Stimulated activated CD4-positive, alpha-beta T cell treated with anti-CD3 and anti-CD28 coated beads, Interleukin-1b, Interleukin-23, amount 100 ng/mL, for 1 hour (primary cell): ENCODE results near the gene CHN1.
A peak's percentile ranks its signal among the peaks of the same experiment; 100 is the strongest.

Experiments used
- DNase-seq, 2 donors: peaks; one replicate each; pipeline ENCODE4 v3.0.0-alpha.2; 2020; ENCODE audit warnings: low read depth in 2 of 2

CHN1 gene

DNA sequence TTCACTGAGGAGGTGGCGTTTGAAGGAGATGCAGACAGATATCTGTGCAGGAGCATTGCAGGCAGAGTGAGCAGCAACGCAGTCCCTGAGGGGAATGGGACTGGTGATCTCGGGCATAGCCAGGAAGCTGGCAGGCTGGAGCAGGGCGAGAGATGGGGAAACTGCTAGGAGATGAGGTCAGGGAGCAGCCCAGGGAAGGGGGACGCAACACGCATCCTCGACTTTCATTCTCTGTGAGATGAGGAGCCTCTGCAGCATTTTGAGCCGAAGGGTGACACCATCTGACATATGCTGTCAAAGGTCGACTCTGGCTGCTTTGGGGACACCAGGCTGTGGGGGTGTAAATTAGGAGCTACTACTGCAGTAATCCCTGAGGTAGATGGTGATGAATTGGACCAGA is 236.6 kb downstream of the CHN1 start:
- DNase-seq = no peak

GRCh38 chr2:174766271-174766670 is 238.9 kb downstream of the CHN1 start:
- DNase-seq = no peak

- DNase-seq = no peak
Observed at GRCh38 chr2:174765576-174765975, 239.6 kb downstream of the CHN1 start.

- DNase-seq = no peak
Observed at GRCh38 chr2:174764280-174765255, 240.6 kb downstream of the CHN1 start, which contains the start of gene CHRNA1. CHRNA1 (minus strand) TSS chr2:174764472; CDS start chr2:174764394, 78 bp downstream.

- no peak for DNase-seq
Observed at GRCh38 chr2:174763780-174764179, 241.4 kb downstream of the CHN1 start.

GRCh38 chr2:174762464-174762863 is 242.7 kb downstream of the CHN1 start:
- DNase-seq = no peak

- DNase-seq = no peak
Observed at GRCh38 chr2:174761837-174762236, 243.3 kb downstream of the CHN1 start.

DNA sequence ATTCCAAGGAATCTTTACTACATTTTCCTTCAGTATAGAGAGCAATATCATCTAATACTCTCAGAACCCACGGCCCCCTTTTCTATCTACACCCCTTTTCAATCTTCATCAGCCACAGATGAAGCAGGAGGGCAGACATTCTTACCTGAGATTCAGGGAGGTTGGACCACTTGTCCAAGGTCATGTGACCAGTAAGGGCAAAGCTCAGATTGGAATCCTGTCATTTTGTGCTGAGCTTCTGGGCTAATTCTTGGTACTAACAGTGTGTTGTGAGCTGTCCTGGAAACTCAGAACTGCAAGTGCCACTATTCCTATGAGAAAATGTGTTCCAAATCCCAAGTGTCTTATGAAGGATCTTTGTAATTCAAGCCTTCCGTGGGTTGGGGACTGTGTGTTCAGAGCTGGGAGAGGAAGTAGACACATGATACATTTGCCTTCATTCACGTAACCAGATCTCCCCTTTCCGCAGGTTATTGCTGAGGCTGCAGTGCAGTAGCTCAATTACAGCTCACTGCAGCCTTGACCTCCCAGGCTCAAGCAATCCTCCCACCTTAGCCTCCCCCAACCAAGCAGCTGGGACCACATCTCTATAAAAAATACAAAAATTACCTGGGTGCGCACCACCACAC is 244.2 kb downstream of the CHN1 start:
- DNase-seq = no peak

DNA sequence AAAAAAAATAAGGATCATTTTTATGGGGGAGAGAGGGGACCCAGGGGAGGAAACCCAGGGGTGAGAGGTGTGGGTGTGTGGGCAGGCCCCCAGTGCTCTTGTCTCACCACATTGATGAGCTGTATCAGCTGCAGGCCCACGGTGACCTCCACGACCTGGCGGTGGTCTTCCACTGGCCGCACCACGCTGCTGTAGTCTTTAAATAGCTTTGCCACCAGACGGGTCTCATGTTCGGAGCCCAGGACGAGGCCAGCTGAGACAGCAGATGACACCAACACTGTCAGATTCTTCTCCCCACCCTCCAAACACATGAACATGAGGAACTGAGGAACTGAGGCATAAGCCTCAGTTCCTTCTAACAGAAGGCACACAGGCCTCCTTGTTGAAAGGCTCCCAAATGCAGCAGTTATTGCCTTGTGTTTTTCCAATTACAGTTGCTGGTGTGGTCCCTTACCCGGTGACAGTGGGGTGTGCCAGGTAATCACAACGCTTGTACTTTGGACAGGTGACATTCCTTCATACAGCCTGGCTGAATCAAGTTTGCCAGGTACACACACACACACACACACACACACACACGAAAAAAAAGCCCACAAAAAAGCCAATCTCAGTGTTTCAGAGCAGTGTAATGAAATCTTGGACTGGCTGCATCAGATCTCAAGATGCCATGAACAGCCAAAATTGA is 245.7 kb downstream of the CHN1 start:
- no peak for DNase-seq

DNA sequence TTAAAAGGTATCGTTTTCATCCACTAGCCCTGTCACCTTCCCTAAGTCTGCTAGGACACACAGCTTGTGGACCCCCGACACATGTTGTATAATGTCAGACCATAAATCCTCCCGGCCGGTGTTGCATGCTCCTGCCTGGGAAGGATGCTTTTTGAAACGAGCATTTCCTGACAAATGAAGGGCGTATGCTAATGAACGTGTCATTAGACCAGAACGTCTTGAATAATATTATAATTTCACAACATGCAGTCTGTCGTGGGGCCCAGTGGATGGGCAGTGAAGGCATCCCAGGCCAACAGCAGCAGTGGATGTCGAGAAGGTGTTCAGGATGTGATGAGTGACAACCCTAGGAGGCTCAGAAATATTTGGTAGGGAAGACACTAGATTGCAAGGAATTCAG is 248.4 kb downstream of the CHN1 start:
- DNase-seq = no peak

- no peak for DNase-seq
Observed at GRCh38 chr2:174753038-174753633, 252.0 kb downstream of the CHN1 start.

- no peak for DNase-seq
Observed at GRCh38 chr2:174752403-174753037, 252.7 kb downstream of the CHN1 start.

DNA sequence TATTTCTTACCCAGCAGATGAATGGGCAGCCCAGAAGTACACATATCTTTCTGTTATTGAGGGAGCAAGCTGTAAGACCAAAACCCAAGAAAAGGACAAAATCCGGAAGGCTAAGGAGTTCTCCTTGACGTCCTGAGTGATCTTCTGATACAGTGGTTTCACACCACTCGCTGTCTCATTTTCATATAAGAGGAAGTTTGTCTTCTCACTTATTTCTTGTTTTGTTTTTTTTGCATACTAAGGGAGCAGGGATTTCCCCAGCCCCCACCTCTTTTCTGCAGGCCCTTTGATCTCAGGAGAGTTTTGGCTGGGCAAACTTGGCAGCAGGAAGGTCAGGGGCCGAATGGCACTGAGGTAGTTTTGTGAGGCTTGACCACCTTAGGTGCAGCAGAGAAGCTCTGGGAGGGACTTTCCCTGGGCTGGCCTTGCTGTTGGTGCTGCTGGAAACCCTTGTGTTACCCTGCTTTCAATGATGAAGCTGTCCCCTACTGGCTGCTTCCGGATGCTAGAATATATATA is 254.2 kb downstream of the CHN1 start:
- DNase-seq = no peak

DNA sequence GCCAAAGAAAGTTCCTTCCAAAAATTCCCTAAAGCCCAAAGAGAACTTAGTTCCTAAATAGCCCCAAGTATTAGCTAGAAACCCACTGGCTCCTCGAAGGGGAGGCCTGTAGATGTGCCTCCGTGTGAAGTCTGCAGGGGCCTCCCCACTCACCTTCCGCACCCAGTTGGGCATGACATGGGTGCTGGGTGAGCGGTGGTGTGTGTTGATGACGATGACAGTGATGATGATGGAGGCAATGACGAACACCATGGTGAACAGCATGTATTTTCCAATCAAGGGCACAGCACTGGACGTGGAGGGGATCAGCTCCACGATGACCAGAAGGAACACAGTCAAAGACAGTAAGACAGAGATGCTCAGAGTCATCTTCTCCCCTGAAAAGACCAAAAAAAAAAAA is 255.4 kb downstream of the CHN1 start:
- no peak for DNase-seq

DNA sequence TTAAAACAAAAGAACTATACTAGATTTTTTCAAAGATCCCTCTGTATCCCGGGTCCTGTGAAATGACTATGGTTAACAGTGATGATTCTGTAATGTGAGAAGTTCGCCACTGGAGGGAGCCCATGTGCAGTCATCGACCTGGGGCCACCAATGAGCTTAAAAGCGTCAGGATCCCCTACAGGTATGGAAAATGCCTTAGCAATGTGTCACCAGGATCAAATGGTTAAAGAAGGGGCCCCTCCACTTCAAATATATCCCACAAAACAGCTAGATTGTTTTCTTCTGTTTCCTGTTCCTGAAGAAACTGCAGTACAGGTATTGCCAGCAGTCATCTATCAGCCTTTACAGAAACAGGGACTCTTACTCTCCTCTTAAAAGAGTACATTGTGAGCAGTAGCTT is 256.2 kb downstream of the CHN1 start:
- peak; percentile 45 to 62 for DNase-seq
